ENCODE measurements around the gene DIO1. TPM values are rescaled to one million over a fixed set of nuclear protein-coding genes. Genes with fewer than 3 reads are reported as not detected.

The DIO1 gene
- total and polyA plus RNA-seq, 9 of the 15 experiments (the other 6 are each of a cell fraction or from before 2014, with no cell fraction given): not detected

- TF ChIP-seq, protein P1, sequence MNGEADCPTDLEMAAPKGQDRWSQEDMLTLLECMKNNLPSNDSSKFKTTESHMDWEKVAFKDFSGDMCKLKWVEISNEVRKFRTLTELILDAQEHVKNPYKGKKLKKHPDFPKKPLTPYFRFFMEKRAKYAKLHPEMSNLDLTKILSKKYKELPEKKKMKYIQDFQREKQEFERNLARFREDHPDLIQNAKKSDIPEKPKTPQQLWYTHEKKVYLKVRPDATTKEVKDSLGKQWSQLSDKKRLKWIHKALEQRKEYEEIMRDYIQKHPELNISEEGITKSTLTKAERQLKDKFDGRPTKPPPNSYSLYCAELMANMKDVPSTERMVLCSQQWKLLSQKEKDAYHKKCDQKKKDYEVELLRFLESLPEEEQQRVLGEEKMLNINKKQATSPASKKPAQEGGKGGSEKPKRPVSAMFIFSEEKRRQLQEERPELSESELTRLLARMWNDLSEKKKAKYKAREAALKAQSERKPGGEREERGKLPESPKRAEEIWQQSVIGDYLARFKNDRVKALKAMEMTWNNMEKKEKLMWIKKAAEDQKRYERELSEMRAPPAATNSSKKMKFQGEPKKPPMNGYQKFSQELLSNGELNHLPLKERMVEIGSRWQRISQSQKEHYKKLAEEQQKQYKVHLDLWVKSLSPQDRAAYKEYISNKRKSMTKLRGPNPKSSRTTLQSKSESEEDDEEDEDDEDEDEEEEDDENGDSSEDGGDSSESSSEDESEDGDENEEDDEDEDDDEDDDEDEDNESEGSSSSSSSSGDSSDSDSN (IDR thresholded peaks at IDR 0.05; ENCODE audit: borderline replicate concordance in 1 of 2, low read depth in 2 of 2, low read length in 2 of 2): 0 out of 4 replicates have a peak, but pooled peaks of 1 of the 2 experiments have one; percentile 20
- TF ChIP-seq ZNF431 (CRISPR knock-in tag; IDR thresholded peaks at IDR 0.05): no peak
- no peak for TF ChIP-seq ZBTB8A (IDR thresholded peaks at IDR 0.05; ENCODE audit: partially characterized antibody)
- no peak for TF ChIP-seq ZFP30 (CRISPR knock-in tag; IDR thresholded peaks at IDR 0.05; ENCODE audit: borderline replicate concordance)
- no peak for TF ChIP-seq ZNF124 (CRISPR knock-in tag; IDR thresholded peaks at IDR 0.05)
- TF ChIP-seq L3MBTL2 (IDR thresholded peaks at IDR 0.05): 0 out of 2 replicates have a peak, but pooled peaks have one; percentile 17
- no peak; the same call in 1 of the 2 replicates for TF ChIP-seq PHTF2 (CRISPR knock-in tag; IDR thresholded peaks at IDR 0.05)
- no peak for TF ChIP-seq SIX5 (IDR thresholded peaks at IDR 0.05; ENCODE audit: borderline replicate concordance in 1 of 2, insufficient read depth in 1 of 2, low read depth in 1 of 2, low read length in 2 of 2)
- TF ChIP-seq RAD51 (IDR thresholded peaks at IDR 0.05; ENCODE audit: borderline replicate concordance, low read depth): no peak
- no peak for TF ChIP-seq NFXL1 (CRISPR knock-in tag; IDR thresholded peaks at IDR 0.05)
- no peak for TF ChIP-seq PHF8 (IDR thresholded peaks at IDR 0.05; ENCODE audit: borderline replicate concordance, low read length)
- TF ChIP-seq CBX2 (IDR thresholded peaks at IDR 0.05; ENCODE audit: insufficient read depth, low read length, poor library complexity, severe bottlenecking): no peak
- TF ChIP-seq, protein P2, sequence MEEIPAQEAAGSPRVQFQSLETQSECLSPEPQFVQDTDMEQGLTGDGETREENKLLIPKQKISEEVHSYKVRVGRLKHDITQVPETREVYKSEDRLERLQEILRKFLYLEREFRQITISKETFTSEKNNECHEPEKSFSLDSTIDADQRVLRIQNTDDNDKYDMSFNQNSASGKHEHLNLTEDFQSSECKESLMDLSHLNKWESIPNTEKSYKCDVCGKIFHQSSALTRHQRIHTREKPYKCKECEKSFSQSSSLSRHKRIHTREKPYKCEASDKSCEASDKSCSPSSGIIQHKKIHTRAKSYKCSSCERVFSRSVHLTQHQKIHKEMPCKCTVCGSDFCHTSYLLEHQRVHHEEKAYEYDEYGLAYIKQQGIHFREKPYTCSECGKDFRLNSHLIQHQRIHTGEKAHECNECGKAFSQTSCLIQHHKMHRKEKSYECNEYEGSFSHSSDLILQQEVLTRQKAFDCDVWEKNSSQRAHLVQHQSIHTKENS (CRISPR knock-in tag; IDR thresholded peaks at IDR 0.05): no peak
- no peak for TF ChIP-seq ZKSCAN8 (CRISPR knock-in tag; IDR thresholded peaks at IDR 0.05)
- TF ChIP-seq, protein P3, sequence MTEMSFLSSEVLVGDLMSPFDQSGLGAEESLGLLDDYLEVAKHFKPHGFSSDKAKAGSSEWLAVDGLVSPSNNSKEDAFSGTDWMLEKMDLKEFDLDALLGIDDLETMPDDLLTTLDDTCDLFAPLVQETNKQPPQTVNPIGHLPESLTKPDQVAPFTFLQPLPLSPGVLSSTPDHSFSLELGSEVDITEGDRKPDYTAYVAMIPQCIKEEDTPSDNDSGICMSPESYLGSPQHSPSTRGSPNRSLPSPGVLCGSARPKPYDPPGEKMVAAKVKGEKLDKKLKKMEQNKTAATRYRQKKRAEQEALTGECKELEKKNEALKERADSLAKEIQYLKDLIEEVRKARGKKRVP (CRISPR knock-in tag; IDR thresholded peaks at IDR 0.05): no peak
- TF ChIP-seq E2F6 (IDR thresholded peaks at IDR 0.05; ENCODE audit: borderline replicate concordance in 1 of 2, extremely low read depth in 1 of 2, insufficient read depth in 1 of 2, insufficient read length in 1 of 2, low read depth in 1 of 2, low read length in 1 of 2, poor library complexity in 1 of 2, severe bottlenecking in 1 of 2): peak; percentile 40 to 56
- TF ChIP-seq, protein P4, sequence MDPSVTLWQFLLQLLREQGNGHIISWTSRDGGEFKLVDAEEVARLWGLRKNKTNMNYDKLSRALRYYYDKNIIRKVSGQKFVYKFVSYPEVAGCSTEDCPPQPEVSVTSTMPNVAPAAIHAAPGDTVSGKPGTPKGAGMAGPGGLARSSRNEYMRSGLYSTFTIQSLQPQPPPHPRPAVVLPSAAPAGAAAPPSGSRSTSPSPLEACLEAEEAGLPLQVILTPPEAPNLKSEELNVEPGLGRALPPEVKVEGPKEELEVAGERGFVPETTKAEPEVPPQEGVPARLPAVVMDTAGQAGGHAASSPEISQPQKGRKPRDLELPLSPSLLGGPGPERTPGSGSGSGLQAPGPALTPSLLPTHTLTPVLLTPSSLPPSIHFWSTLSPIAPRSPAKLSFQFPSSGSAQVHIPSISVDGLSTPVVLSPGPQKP (CRISPR knock-in tag; IDR thresholded peaks at IDR 0.05): no peak
- TF ChIP-seq LARP7 (IDR thresholded peaks at IDR 0.05): no peak
- no peak for TF ChIP-seq PPARD (CRISPR knock-in tag; IDR thresholded peaks at IDR 0.05)
- no peak for TF ChIP-seq ZFP1 (CRISPR knock-in tag; IDR thresholded peaks at IDR 0.05)
- no peak for TF ChIP-seq NR3C1 (CRISPR knock-in tag; IDR thresholded peaks at IDR 0.05)
- TF ChIP-seq U2AF1 (optimal IDR thresholded peaks at IDR 0.05; ENCODE audit: low read depth, low read length): no peak
- no peak for TF ChIP-seq PCBP2 (IDR thresholded peaks at IDR 0.05; ENCODE audit: low read depth, low read length, poor library complexity, severe bottlenecking)
Measured at GRCh38 chr1:53945183-53945432, 51.1 kb downstream of the DIO1 start (continued).
